K562 (cell line): ENCODE data around the gene WDR62.

Experiments
- KAT7 ChIP-seq: sonication (generic); formaldehyde crosslinking; IDR thresholded peaks from 2 replicates; pipeline ENCODE4 v1.8.0; 2022; ENCODE audit warnings: missing genetic modification reagents, mild to moderate bottlenecking, borderline replicate concordance
- KLF16 ChIP-seq: IDR thresholded peaks from 2 replicates; pipeline ENCODE4 v1.6.1; 2016; ENCODE audit warnings: antibody characterized with exemption
- NRF1 ChIP-seq, 2 experiments: fragments of 450-650 bp; IDR thresholded peaks in 1 of 2; conservative IDR thresholded peaks in 1 of 2; 2 replicates each; pipeline ENCODE4 v1.6.1; 2014; ENCODE audit warnings: mild to moderate bottlenecking in 2 of 2
- POLR2A ChIP-seq: fragments of 450-650 bp; conservative IDR thresholded peaks from 2 replicates; pipeline ENCODE4 v1.6.1; 2016
- STAG1 ChIP-seq: sonication (generic); formaldehyde crosslinking; IDR thresholded peaks from 2 replicates; pipeline ENCODE4 v1.5.0; 2020; ENCODE audit warnings: missing genetic modification reagents, borderline replicate concordance
- TAF1 ChIP-seq: IDR thresholded peaks from 2 replicates; pipeline ENCODE4 v1.6.1; 2011; ENCODE audit warnings: mild to moderate bottlenecking, low read length, moderate library complexity; ENCODE audit not compliant: insufficient read depth, control insufficient read depth, severe bottlenecking; ENCODE audit errors: extremely low read depth
- TF ChIP-seq, protein P1 (sequence below): sonication (generic); formaldehyde crosslinking; IDR thresholded peaks from 2 replicates; pipeline ENCODE4 v1.8.1; 2022; ENCODE audit warnings: missing genetic modification reagents
- TF ChIP-seq, protein P2 (sequence below), 3 experiments: IDR thresholded peaks in 2 of 3; conservative IDR thresholded peaks in 1 of 3; 2 replicates each; pipeline ENCODE4 v1.5.1; 2011 to 2012; ENCODE audit warnings: low read length in 3 of 3, mild to moderate bottlenecking in 3 of 3, control low read depth in 2 of 3, improper control_type of control experiment in 1 of 3, inconsistent platforms in 1 of 3, low read depth in 1 of 3, mixed read lengths in 1 of 3, moderate library complexity in 1 of 3; ENCODE audit not compliant: insufficient read depth in 2 of 3
- TF ChIP-seq, protein P3 (sequence below), 2 experiments: fragments of 450-650 bp; formaldehyde crosslinking in 1 of 2; IDR thresholded peaks; 2 replicates each; pipeline versions ENCODE4 v1.4.0 to v1.6.1; 2014 to 2020; ENCODE audit warnings: mild to moderate bottlenecking in 2 of 2, borderline replicate concordance in 1 of 2, low read depth in 1 of 2

DNA sequence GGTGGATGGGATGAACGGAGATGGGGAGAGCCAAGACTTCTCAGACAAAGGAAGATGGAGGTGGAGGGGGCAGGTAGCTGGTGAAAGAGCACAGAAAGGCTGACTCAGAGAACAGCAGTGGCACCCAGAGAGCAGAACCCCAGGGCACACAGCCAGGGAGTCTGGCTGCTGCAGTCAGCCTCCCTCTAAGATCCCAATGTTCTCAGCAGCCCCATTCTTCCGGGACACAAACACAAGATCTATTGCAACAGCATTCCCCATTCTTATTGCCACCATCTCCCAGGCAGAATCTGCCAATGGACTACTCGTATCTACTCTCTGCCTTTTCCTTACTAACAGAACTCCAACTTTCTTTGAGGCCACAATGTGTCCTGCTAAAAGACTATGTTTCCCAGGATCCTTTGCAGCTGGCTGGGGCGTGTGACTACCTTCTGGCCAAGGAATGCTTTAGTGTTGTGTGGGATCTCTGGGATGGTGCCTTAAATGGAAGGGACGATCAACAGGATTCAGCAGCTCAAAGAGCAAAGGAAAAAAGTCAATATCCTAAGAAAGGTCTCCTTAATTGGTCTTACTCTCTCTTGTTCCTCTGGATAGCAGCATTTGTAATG, 8.2 kb upstream of the WDR62 start:
- TF ChIP-seq NRF1 (conservative IDR thresholded peaks at IDR 0.05 in 1 of 2, IDR thresholded peaks at IDR 0.05 in 1 of 2) (no peak), STAG1 (CRISPR knock-in tag) (no peak), KAT7 (no peak), POLR2A (no peak), KLF16 (no peak), TAF1 (no peak)
- TF ChIP-seq, protein P1, sequence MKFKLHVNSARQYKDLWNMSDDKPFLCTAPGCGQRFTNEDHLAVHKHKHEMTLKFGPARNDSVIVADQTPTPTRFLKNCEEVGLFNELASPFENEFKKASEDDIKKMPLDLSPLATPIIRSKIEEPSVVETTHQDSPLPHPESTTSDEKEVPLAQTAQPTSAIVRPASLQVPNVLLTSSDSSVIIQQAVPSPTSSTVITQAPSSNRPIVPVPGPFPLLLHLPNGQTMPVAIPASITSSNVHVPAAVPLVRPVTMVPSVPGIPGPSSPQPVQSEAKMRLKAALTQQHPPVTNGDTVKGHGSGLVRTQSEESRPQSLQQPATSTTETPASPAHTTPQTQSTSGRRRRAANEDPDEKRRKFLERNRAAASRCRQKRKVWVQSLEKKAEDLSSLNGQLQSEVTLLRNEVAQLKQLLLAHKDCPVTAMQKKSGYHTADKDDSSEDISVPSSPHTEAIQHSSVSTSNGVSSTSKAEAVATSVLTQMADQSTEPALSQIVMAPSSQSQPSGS (CRISPR knock-in tag): no peak
- TF ChIP-seq, protein P2, sequence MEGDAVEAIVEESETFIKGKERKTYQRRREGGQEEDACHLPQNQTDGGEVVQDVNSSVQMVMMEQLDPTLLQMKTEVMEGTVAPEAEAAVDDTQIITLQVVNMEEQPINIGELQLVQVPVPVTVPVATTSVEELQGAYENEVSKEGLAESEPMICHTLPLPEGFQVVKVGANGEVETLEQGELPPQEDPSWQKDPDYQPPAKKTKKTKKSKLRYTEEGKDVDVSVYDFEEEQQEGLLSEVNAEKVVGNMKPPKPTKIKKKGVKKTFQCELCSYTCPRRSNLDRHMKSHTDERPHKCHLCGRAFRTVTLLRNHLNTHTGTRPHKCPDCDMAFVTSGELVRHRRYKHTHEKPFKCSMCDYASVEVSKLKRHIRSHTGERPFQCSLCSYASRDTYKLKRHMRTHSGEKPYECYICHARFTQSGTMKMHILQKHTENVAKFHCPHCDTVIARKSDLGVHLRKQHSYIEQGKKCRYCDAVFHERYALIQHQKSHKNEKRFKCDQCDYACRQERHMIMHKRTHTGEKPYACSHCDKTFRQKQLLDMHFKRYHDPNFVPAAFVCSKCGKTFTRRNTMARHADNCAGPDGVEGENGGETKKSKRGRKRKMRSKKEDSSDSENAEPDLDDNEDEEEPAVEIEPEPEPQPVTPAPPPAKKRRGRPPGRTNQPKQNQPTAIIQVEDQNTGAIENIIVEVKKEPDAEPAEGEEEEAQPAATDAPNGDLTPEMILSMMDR (IDR thresholded peaks at IDR 0.05 in 2 of 3, conservative IDR thresholded peaks at IDR 0.05 in 1 of 3; ENCODE audit: insufficient read depth in 2 of 3, low read depth in 1 of 3, low read length in 3 of 3): no peak
- TF ChIP-seq, protein P3, sequence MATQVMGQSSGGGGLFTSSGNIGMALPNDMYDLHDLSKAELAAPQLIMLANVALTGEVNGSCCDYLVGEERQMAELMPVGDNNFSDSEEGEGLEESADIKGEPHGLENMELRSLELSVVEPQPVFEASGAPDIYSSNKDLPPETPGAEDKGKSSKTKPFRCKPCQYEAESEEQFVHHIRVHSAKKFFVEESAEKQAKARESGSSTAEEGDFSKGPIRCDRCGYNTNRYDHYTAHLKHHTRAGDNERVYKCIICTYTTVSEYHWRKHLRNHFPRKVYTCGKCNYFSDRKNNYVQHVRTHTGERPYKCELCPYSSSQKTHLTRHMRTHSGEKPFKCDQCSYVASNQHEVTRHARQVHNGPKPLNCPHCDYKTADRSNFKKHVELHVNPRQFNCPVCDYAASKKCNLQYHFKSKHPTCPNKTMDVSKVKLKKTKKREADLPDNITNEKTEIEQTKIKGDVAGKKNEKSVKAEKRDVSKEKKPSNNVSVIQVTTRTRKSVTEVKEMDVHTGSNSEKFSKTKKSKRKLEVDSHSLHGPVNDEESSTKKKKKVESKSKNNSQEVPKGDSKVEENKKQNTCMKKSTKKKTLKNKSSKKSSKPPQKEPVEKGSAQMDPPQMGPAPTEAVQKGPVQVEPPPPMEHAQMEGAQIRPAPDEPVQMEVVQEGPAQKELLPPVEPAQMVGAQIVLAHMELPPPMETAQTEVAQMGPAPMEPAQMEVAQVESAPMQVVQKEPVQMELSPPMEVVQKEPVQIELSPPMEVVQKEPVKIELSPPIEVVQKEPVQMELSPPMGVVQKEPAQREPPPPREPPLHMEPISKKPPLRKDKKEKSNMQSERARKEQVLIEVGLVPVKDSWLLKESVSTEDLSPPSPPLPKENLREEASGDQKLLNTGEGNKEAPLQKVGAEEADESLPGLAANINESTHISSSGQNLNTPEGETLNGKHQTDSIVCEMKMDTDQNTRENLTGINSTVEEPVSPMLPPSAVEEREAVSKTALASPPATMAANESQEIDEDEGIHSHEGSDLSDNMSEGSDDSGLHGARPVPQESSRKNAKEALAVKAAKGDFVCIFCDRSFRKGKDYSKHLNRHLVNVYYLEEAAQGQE (IDR thresholded peaks at IDR 0.05; ENCODE audit: borderline replicate concordance): no peak
- TF ChIP-seq, protein P3 (CRISPR knock-in tag; IDR thresholded peaks at IDR 0.05; ENCODE audit: low read depth): no peak
